ENCODE measurements around the gene ZFYVE27. TPM values are rescaled to one million over a fixed set of nuclear protein-coding genes. Genes with fewer than 3 reads are reported as not detected.

The ZFYVE27 gene
- total RNA-seq, 6 experiments from 2014 or later, result 9.2 to 19.3 (median 12.6) TPM

DNA sequence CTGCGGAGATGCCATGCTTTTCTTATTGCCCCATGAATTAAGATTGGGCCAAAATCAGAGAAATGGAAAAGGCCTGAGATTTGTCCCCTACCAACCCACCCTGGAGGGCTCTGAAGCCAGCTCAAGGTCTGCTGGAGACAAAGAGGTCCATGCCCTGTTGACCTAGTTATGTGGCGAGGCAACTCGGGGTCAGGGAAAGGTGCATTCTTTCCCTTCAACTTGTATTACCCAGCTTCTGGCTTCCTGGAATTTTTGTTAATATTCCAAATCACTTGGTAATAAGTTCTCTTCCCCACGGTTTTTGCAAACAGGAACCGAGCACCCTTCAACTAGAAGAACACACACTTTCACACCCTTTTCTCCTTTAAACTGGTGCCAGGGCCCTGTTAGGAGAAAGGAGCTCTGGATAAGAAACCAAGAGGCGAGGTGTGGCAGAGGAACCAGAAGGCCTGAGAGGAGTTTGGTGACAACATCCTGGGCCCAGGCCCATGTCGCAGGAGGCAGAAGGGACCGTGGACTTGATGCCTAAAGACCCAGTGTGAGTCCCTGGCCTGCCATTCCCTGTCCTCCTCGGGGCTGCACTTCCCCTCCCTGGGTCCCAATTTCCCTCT is 47.4 kb downstream of the ZFYVE27 start:
- intact Hi-C loops (cut with DNase I), result no loop called here

DNA sequence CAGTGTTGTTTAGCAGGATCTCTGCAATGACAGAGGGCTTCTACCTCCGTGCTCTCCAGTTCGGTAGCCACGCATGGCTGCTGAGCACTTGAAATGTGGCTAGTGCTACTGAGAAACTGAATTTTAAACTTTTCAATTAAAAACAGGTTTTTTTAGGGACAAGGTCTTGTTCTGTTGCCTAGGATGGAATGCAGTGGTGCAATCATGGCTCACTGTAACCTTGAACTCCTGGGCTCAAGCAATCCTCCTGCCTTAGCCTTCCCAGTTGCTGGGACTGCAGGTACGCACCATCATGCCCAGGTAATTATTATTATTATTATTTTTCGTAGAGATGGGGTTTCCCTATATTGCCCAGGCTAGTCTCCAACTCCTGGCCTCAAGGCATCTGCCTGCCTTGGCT is 48.3 kb downstream of the ZFYVE27 start:
- H3K36me3 ChIP-seq, result no peaks in the 10 kb centered on the region
- ATAC-seq (no peak), DNase-seq (peak in 1 of 3 donors; percentile 5)
- no peak for TF ChIP-seq POLR2A (IDR thresholded peaks at IDR 0.05)
- TF ChIP-seq, protein P1, sequence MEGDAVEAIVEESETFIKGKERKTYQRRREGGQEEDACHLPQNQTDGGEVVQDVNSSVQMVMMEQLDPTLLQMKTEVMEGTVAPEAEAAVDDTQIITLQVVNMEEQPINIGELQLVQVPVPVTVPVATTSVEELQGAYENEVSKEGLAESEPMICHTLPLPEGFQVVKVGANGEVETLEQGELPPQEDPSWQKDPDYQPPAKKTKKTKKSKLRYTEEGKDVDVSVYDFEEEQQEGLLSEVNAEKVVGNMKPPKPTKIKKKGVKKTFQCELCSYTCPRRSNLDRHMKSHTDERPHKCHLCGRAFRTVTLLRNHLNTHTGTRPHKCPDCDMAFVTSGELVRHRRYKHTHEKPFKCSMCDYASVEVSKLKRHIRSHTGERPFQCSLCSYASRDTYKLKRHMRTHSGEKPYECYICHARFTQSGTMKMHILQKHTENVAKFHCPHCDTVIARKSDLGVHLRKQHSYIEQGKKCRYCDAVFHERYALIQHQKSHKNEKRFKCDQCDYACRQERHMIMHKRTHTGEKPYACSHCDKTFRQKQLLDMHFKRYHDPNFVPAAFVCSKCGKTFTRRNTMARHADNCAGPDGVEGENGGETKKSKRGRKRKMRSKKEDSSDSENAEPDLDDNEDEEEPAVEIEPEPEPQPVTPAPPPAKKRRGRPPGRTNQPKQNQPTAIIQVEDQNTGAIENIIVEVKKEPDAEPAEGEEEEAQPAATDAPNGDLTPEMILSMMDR (IDR thresholded peaks at IDR 0.05), result no peak
- H3K4me1 ChIP-seq, result peaks cover 0 to 11% (median 0%) of the 10 kb centered on the region in 4 donors
- no peaks in the 10 kb centered on the region for H3K9me3 ChIP-seq
- 75% methylated on average over 5 of the region's 5 CpGs for WGBS (ENCODE audit: insufficient coverage, low coverage, low lambda C conversion rate, missing lambda C conversion rate)
- intact Hi-C loops (cut with DNase I), result no loop called here
- H3K27me3 ChIP-seq, result no peaks in the 10 kb centered on the region
- H3K4me3 ChIP-seq, result no peak overlapping the region
- H3K27ac ChIP-seq, result no peak overlapping the region

More for the DNA sequence above, 47.4 kb downstream of the ZFYVE27 start:
- H3K27me3 ChIP-seq, result no peaks in the 10 kb centered on the region
- TF ChIP-seq POLR2A (IDR thresholded peaks at IDR 0.05), result no peak
- TF ChIP-seq, protein P1 (IDR thresholded peaks at IDR 0.05), result no peak
- peaks cover 0 to 11% (median 0%) of the 10 kb centered on the region in 4 donors for H3K4me1 ChIP-seq
- no peaks in the 10 kb centered on the region for H3K36me3 ChIP-seq
- 64% methylated on average over 9 of the region's 9 CpGs for WGBS (ENCODE audit: insufficient coverage, low coverage, low lambda C conversion rate, missing lambda C conversion rate)
- H3K4me3 ChIP-seq, result no peak overlapping the region
- ATAC-seq (no peak), DNase-seq (peak in 1 of 3 donors; percentile 8)
- no peaks in the 10 kb centered on the region for H3K9me3 ChIP-seq
- no peak overlapping the region for H3K27ac ChIP-seq

DNA sequence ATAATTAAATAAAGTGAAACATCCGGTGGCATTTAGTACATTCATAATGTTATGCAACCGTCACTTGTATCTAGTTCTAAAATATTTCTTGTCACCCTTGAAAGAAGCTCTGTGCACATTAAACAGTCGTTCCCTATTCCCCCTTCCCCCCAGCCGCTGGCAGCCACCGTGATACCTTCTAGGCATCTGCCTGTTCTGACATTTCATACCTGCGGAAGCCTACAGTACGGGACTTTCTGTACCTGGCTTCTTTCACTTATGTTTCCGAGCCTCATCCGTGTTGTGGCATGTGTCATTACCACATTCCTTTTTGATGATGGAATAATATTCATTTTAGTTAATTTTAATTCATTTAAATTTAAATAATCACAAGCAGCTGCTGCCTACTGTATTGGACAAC is 48.8 kb downstream of the ZFYVE27 start:
- peak in 1 of 3 donors; percentile 7 for DNase-seq
- Histone ChIP-seq H3K4me1 (peaks cover 0 to 11% (median 0%) of the 10 kb centered on the region in 4 donors), H3K27ac (no peak overlapping the region), H3K27me3 (no peaks in the 10 kb centered on the region), H3K9me3 (no peaks in the 10 kb centered on the region), H3K4me3 (no peak overlapping the region), H3K36me3 (no peaks in the 10 kb centered on the region)
- no peak for ATAC-seq
- intact Hi-C loops (cut with DNase I), result no loop called here
- 71% methylated on average over 9 of the region's 9 CpGs for WGBS (ENCODE audit: insufficient coverage, low coverage, low lambda C conversion rate, missing lambda C conversion rate)
- no peak for TF ChIP-seq POLR2A (IDR thresholded peaks at IDR 0.05)
- TF ChIP-seq, protein P1 (IDR thresholded peaks at IDR 0.05), result no peak

DNA sequence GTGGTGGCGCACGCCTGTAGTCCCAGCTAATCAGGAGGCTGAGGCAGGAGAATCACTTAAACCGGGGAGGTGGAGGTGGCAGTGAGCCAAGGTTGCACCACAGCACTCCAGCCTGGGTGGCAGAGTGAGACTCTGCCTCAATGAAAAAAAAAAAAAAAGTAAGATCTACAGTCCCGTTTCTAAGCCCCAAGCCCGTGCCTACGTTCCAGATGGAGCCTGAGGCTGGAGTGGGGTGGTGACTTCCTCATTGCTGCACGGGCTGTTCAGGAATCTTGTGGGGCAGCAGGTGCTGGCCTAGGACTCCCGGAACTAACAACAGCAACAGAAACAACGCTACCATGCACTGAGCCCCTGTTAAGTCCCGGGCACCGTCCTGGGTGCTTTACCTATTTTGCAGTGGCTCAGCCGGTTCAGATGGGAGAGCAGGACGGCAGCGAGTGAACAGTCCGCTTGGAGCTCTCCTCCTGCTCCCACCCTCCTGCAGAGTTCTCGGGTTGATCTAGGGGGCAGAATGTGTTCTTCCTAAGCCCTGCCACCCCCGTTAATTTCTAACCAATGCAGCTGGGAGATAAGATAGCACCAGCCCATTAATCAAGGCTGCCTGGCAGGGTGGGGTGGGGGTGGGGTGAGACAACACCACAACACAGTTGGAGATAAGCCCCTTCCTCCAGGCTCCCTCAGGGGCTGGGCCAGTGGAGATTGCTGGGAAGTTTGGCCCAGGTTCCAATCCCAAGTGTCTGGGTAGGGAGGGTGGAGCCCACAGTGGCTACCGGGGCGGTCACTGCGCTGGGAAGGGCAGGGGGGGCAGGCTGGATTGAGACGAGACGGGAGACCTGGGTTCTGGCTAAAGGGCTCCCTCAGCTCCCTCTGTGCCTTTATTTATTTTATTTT is 51.9 kb downstream of the ZFYVE27 start:
- ATAC-seq, result peak; percentile 49 to 66 (median 61)
- Histone ChIP-seq H3K4me3 (no peak overlapping the region), H3K27me3 (no peaks in the 10 kb centered on the region), H3K4me1 (no peaks in the 10 kb centered on the region), H3K9me3 (no peaks in the 10 kb centered on the region), H3K36me3 (no peaks in the 10 kb centered on the region), H3K27ac (no peak overlapping the region)
- DNase-seq, result peak in 2 of 3 donors; percentile 40 to 58
- TF ChIP-seq POLR2A (IDR thresholded peaks at IDR 0.05), result no peak
- TF ChIP-seq, protein P1 (IDR thresholded peaks at IDR 0.05), result no peak
- 9% methylated on average over 6 of the region's 22 CpGs for WGBS (ENCODE audit: insufficient coverage, low coverage, low lambda C conversion rate, missing lambda C conversion rate)
- intact Hi-C loops (cut with DNase I), result no loop called here
